Left colon (tissue), 2 donors: ENCODE results near the gene PRICKLE2. TPM values are rescaled to one million over a fixed set of nuclear protein-coding genes. Genes with fewer than 3 reads are reported as not detected.

ENCODE experiments used
- ATAC-seq: fragments of 200-7000 bp; cut with Tn5 transposase; one replicate; pipeline ENCODE4 v1.9.1; 2020; ENCODE audit warnings: mild to moderate bottlenecking, moderate library complexity
- DNase-seq, 2 donors: peaks; one replicate each; pipeline ENCODE4 v3.0.0-alpha.2; 2020
- intact Hi-C, 2 donors: fragments of 100-400 bp; cut with DNase I in 1 of 2; cut with micrococcal nuclease in 1 of 2; formaldehyde crosslinking; loops; one replicate each; pipeline versions ENCODE4 v1.11.2 to v1.14.0; 2022; cut with DNase I, micrococcal nuclease
- total RNA-seq, 2 donors: library from RNA; stranded (reverse); fragmentation: NEBNext Ultra II Directional; extraction: Animal tissue kit (Norgen Biotek cat#: 25700); gene quantifications; one replicate each; pipeline ENCODE4 v1.2.1, GENCODE V29; 2021
- donor health status: DM: no; HTN: no; CAD: no.
- donor health status: DM: yes; HTN: yes; CAD: no.

Gene PRICKLE2
- total RNA-seq, 2 donors from 2014 or later, result 2.6 to 13.2 TPM

- ATAC-seq (no peak), DNase-seq (no peak)
- intact Hi-C loops, result no loop called here
Measured at GRCh38 chr3:64203969-64204908, 21.0 kb downstream of the PRICKLE2 start.

- intact Hi-C loops, result no loop called here
- no peak for DNase-seq
- no peak for ATAC-seq
Measured at GRCh38 chr3:64203216-64203615, 22.1 kb downstream of the PRICKLE2 start.

GRCh38 chr3:64199932-64200331, 25.3 kb downstream of the PRICKLE2 start:
- no peak for DNase-seq

GRCh38 chr3:64196236-64196929, 28.9 kb downstream of the PRICKLE2 start:
- intact Hi-C loops, result no loop called here
- ATAC-seq (no peak), DNase-seq (no peak)

More at GRCh38 chr3:64199932-64200331, 25.3 kb downstream of the PRICKLE2 start:
- intact Hi-C loops, result no loop called here
- ATAC-seq, result no peak

GRCh38 chr3:64195789-64196188, 29.5 kb downstream of the PRICKLE2 start:
- DNase-seq, result no peak
- no peak for ATAC-seq
- intact Hi-C loops, result no loop called here

GRCh38 chr3:64191822-64192221, 33.4 kb downstream of the PRICKLE2 start:
- no peak for ATAC-seq
- no peak for DNase-seq
- intact Hi-C loops, result no loop called here

GRCh38 chr3:64190517-64191515, 34.5 kb downstream of the PRICKLE2 start:
- ATAC-seq (no peak), DNase-seq (no peak)
- intact Hi-C loops, result no loop called here

- no peak for DNase-seq
Measured at GRCh38 chr3:64188810-64189560, 36.3 kb downstream of the PRICKLE2 start.

GRCh38 chr3:64187065-64187959, 38.0 kb downstream of the PRICKLE2 start:
- intact Hi-C loops, result no loop called here
- ATAC-seq (peak; percentile 83), DNase-seq (peak; percentile 25 to 57)

More at GRCh38 chr3:64188810-64189560, 36.3 kb downstream of the PRICKLE2 start:
- no peak for ATAC-seq
- intact Hi-C loops, result no loop called here

GRCh38 chr3:64186667-64187064, 38.6 kb downstream of the PRICKLE2 start:
- no peak for ATAC-seq
- intact Hi-C loops, result no loop called here

GRCh38 chr3:64185436-64185835, 39.8 kb downstream of the PRICKLE2 start:
- ATAC-seq, result no peak
- DNase-seq, result no peak
- intact Hi-C loops, result no loop called here

More at GRCh38 chr3:64186667-64187064, 38.6 kb downstream of the PRICKLE2 start:
- DNase-seq, result no peak

- intact Hi-C loops, result no loop called here
- ATAC-seq, result no peak
- DNase-seq, result no peak
Measured at GRCh38 chr3:64184621-64185020, 40.6 kb downstream of the PRICKLE2 start.

- intact Hi-C loops, result no loop called here
- no peak for DNase-seq
- ATAC-seq, result no peak
Measured at GRCh38 chr3:64179860-64180259, 45.4 kb downstream of the PRICKLE2 start.

GRCh38 chr3:64179249-64179648, 46.0 kb downstream of the PRICKLE2 start:
- DNase-seq (no peak), ATAC-seq (no peak)
- intact Hi-C loops, result no loop called here

GRCh38 chr3:64178419-64178818, 46.8 kb downstream of the PRICKLE2 start:
- DNase-seq (no peak), ATAC-seq (peak; percentile 62)
- intact Hi-C loops, result no loop called here

- intact Hi-C loops, result no loop called here
- DNase-seq, result no peak
- peak; percentile 46 for ATAC-seq
Measured at GRCh38 chr3:64176461-64176996, 48.7 kb downstream of the PRICKLE2 start.

- ATAC-seq (peak; percentile 38), DNase-seq (no peak)
- intact Hi-C loops, result no loop called here
Measured at GRCh38 chr3:64174328-64174727, 50.9 kb downstream of the PRICKLE2 start.
